Right lobe of liver (tissue), 6 donors: ENCODE data around the gene CELSR1. TPM values are rescaled to one million over a fixed set of nuclear protein-coding genes. Genes with fewer than 3 reads are reported as not detected.

ENCODE experiments used
- ATAC-seq, 4 donors: fragments of 200-7000 bp; cut with Tn5 transposase; one replicate each; pipeline ENCODE4 v1.9.1; 2020; ENCODE audit warnings: mild to moderate bottlenecking in 4 of 4, moderate library complexity in 4 of 4
- DNase-seq, 3 donors: peaks; one replicate each; pipeline ENCODE4 v3.0.0-alpha.2; 2020
- H3K27ac ChIP-seq, 3 donors: fragments of 200-600 bp; one replicate each; pipeline ENCODE4 v1.8.0; 2022
- H3K27me3 ChIP-seq, 2 donors: fragments of 200-600 bp; one replicate each; pipeline ENCODE4 v1.8.0; 2022
- H3K36me3 ChIP-seq, 4 donors: fragments of 200-600 bp; sonication (generic) in 1 of 4; one replicate each; pipeline versions ENCODE4 v1.5.1 to v1.8.0; 2017 to 2022; ENCODE audit warnings: control low read depth in 1 of 4
- H3K4me1 ChIP-seq, 4 donors: fragments of 200-600 bp; sonication (generic) in 1 of 4; one replicate each; pipeline versions ENCODE4 v1.5.1 to v1.8.0; 2017 to 2022; ENCODE audit warnings: control low read depth in 1 of 4
- H3K4me3 ChIP-seq, 3 donors: fragments of 200-600 bp; one replicate each; pipeline ENCODE4 v1.8.0; 2022
- H3K9me3 ChIP-seq, 4 donors: fragments of 200-600 bp; sonication (generic) in 1 of 4; one replicate each; pipeline versions ENCODE4 v1.5.1 to v1.8.0; 2017 to 2022; ENCODE audit warnings: control low read depth in 1 of 4
- CTCF ChIP-seq, 4 donors: fragments of 200-600 bp in 3 of 4; fragments of 450-650 bp in 1 of 4; IDR thresholded peaks; one replicate each; pipeline versions ENCODE4 v1.5.1 to v1.8.0; 2016 to 2022; ENCODE audit warnings: antibody characterized with exemption in 4 of 4, mild to moderate bottlenecking in 2 of 4
- POLR2A ChIP-seq: fragments of 450-650 bp; IDR thresholded peaks from one replicate; pipeline ENCODE4 v1.6.1; 2017; ENCODE audit warnings: antibody characterized with exemption, mild to moderate bottlenecking
- WGBS: methylation state at CpG from one replicate; pipeline ENCODE4 v1.1.6; 2018; ENCODE audit warnings: low coverage, low lambda C conversion rate; ENCODE audit not compliant: insufficient coverage; ENCODE audit errors: missing lambda C conversion rate; 5-methylcytosine and 5-hydroxymethylcytosine counted together
- intact Hi-C, 2 donors: fragments of 100-400 bp; cut with DNase I; formaldehyde crosslinking; loops; one replicate each; pipeline versions ENCODE4 v1.11.2 to v1.14.1; 2022
- total RNA-seq, 6 experiments: library from RNA; depleted of rRNA in 2 of 6; stranded (reverse); fragments of >200 nt in 2 of 6; fragmentation: NEBNext Ultra II Directional in 3 of 6; extraction: Animal tissue kit (Norgen Biotek cat#: 25700) in 3 of 6; gene quantifications; one replicate each; pipeline versions ENCODE4 v1.1.0 to v1.2.4, GENCODE V29; 2016 to 2023
- donor health status: DM: no; HTN: yes; CAD: no.
- donor health status: DM: no; HTN: no; CAD: no.
- donor health status: DM: no; HTN: no; CAD: no.
- donor health status: DM: no; HTN: yes; CAD: no.
- donor health status: DM: no; HTN: yes; CAD: no.

The CELSR1 gene
- total RNA-seq, 6 experiments from 2014 or later: 2.9 to 8.2 (median 5.0) TPM

- no peak for TF ChIP-seq CTCF (IDR thresholded peaks at IDR 0.05)
- TF ChIP-seq POLR2A: no peak
- Histone ChIP-seq H3K27me3 (no peaks in the 10 kb centered on the region), H3K4me1 (no peaks in the 10 kb centered on the region), H3K4me3 (no peak overlapping the region), H3K9me3 (no peaks in the 10 kb centered on the region), H3K27ac (no peak overlapping the region), H3K36me3 (no peaks in the 10 kb centered on the region)
- intact Hi-C loops: no loop called here
- ATAC-seq (no peak), DNase-seq (no peak)
- 89% methylated on average over 3 of the region's 3 CpGs for WGBS
Measured at GRCh38 chr22:46556775-46557174, 19.4 kb upstream of the CELSR1 start.

- no peak for ATAC-seq
- Histone ChIP-seq H3K27ac (no peak overlapping the region), H3K4me1 (peaks cover 0 to 3% (median under 1%) of the 10 kb centered on the region in 4 donors), H3K9me3 (no peaks in the 10 kb centered on the region), H3K27me3 (no peaks in the 10 kb centered on the region), H3K36me3 (no peaks in the 10 kb centered on the region), H3K4me3 (no peak overlapping the region)
- 83% methylated on average over 2 of the region's 4 CpGs for WGBS
- DNase-seq: no peak
- no peak for TF ChIP-seq CTCF (IDR thresholded peaks at IDR 0.05)
- no peak for TF ChIP-seq POLR2A
- intact Hi-C loops: no loop called here
Measured at GRCh38 chr22:46553189-46553588, 15.8 kb upstream of the CELSR1 start.

GRCh38 chr22:46551996-46552395 is 14.6 kb upstream of the CELSR1 start:
- Histone ChIP-seq H3K36me3 (no peaks in the 10 kb centered on the region), H3K27ac (no peak overlapping the region), H3K27me3 (no peaks in the 10 kb centered on the region), H3K4me3 (no peak overlapping the region), H3K4me1 (peaks cover 0 to 15% (median 10%) of the 10 kb centered on the region in 4 donors), H3K9me3 (no peaks in the 10 kb centered on the region)
- ATAC-seq (no peak), DNase-seq (peak in 1 of 3 donors; percentile 31)
- no CpG with 5 or more reads among the region's 12 CpGs for WGBS
- no peak for TF ChIP-seq POLR2A
- no peak for TF ChIP-seq CTCF (IDR thresholded peaks at IDR 0.05)
- intact Hi-C loops: no loop called here

GRCh38 chr22:46551321-46551720 is 13.9 kb upstream of the CELSR1 start:
- H3K9me3 ChIP-seq: no peaks in the 10 kb centered on the region
- ATAC-seq (no peak), DNase-seq (peak in 1 of 3 donors; percentile 48)
- H3K4me1 ChIP-seq: peaks cover 0 to 21% (median 12%) of the 10 kb centered on the region in 4 donors
- H3K27ac ChIP-seq: no peak overlapping the region
- no peaks in the 10 kb centered on the region for H3K36me3 ChIP-seq
- H3K4me3 ChIP-seq: no peak overlapping the region
- no peak for TF ChIP-seq CTCF (IDR thresholded peaks at IDR 0.05)
- no peak for TF ChIP-seq POLR2A
- no peaks in the 10 kb centered on the region for H3K27me3 ChIP-seq
- 17% methylated on average over 1 of the region's 9 CpGs for WGBS
- intact Hi-C loops: no loop called here
